HEK293T (cell line): ENCODE measurements around the gene LRRC8B.
A peak's percentile ranks its signal among the peaks of the same experiment; 100 is the strongest.

Experiments used
- CTCF ChIA-PET: fragments of 350-600 bp; formaldehyde crosslinking; extraction: SDS; loops from one replicate; lab custom pipeline; 2021; ENCODE audit warnings: antibody characterized with exemption, inconsistent platforms; lab: Yijun Ruan, JAX
- POLR2A ChIA-PET: fragments of 350-600 bp; formaldehyde crosslinking; extraction: SDS; loops from one replicate; lab custom pipeline; 2020; ENCODE audit warnings: antibody characterized with exemption, inconsistent platforms; lab: Yijun Ruan, JAX
- DNase-seq: peaks from one replicate; pipeline ENCODE4 v3.0.0; 2012; ENCODE audit warnings: mixed read lengths; ENCODE audit errors: extremely low spot score
- ARNT ChIP-seq: fragments of 450-650 bp; IDR thresholded peaks from 2 replicates; pipeline ENCODE4 v1.6.1; 2017; ENCODE audit warnings: mild to moderate bottlenecking
- BHLHE40 ChIP-seq: fragments of 450-650 bp; IDR thresholded peaks from 2 replicates; pipeline ENCODE4 v1.6.1; 2016; ENCODE audit warnings: mild to moderate bottlenecking, moderate library complexity, borderline replicate concordance
- CTBP1 ChIP-seq: fragments of 450-650 bp; IDR thresholded peaks from 2 replicates; pipeline ENCODE4 v1.6.1; 2016; ENCODE audit warnings: borderline replicate concordance
- ELF4 ChIP-seq: fragments of 450-650 bp; IDR thresholded peaks from 2 replicates; pipeline ENCODE4 v1.6.1; 2017; ENCODE audit warnings: antibody characterized with exemption
- FOXA1 ChIP-seq: fragments of 450-650 bp; IDR thresholded peaks from 2 replicates; pipeline ENCODE4 v1.6.1; 2016; ENCODE audit warnings: mild to moderate bottlenecking
- FOXK2 ChIP-seq: fragments of 450-650 bp; IDR thresholded peaks from 2 replicates; pipeline ENCODE4 v1.6.1; 2016; ENCODE audit warnings: mild to moderate bottlenecking
- FOXM1 ChIP-seq: fragments of 450-650 bp; IDR thresholded peaks from 2 replicates; pipeline ENCODE4 v1.6.1; 2017; ENCODE audit warnings: mild to moderate bottlenecking, borderline replicate concordance
- HDGF ChIP-seq: fragments of 450-650 bp; IDR thresholded peaks from 2 replicates; pipeline ENCODE4 v1.6.1; 2017; ENCODE audit warnings: antibody characterized with exemption, borderline replicate concordance
- L3MBTL2 ChIP-seq: fragments of 450-650 bp; conservative IDR thresholded peaks from 2 replicates; pipeline ENCODE4 v1.6.1; 2016; ENCODE audit warnings: mild to moderate bottlenecking
- LEF1 ChIP-seq: fragments of 450-650 bp; IDR thresholded peaks from 2 replicates; pipeline ENCODE4 v1.6.1; 2017; ENCODE audit warnings: mild to moderate bottlenecking, borderline replicate concordance
- NFRKB ChIP-seq: fragments of 450-650 bp; IDR thresholded peaks from 2 replicates; pipeline ENCODE4 v1.6.1; 2016; ENCODE audit warnings: mild to moderate bottlenecking, moderate library complexity
- SP1 ChIP-seq: fragments of 450-650 bp; IDR thresholded peaks from 2 replicates; pipeline ENCODE4 v1.6.1; 2017
- SUZ12 ChIP-seq: fragments of 450-650 bp; IDR thresholded peaks from 2 replicates; pipeline ENCODE4 v1.6.1; 2016; ENCODE audit warnings: mild to moderate bottlenecking
- TARDBP ChIP-seq: fragments of 450-650 bp; IDR thresholded peaks from 2 replicates; pipeline ENCODE4 v1.6.1; 2016
- ZNF384 ChIP-seq: fragments of 450-650 bp; IDR thresholded peaks from 2 replicates; pipeline ENCODE4 v1.6.1; 2016
- TF ChIP-seq, protein P1 (sequence below): fragments of 450-650 bp; IDR thresholded peaks from 2 replicates; pipeline ENCODE4 v1.6.1; 2016

Gene LRRC8B

DNA sequence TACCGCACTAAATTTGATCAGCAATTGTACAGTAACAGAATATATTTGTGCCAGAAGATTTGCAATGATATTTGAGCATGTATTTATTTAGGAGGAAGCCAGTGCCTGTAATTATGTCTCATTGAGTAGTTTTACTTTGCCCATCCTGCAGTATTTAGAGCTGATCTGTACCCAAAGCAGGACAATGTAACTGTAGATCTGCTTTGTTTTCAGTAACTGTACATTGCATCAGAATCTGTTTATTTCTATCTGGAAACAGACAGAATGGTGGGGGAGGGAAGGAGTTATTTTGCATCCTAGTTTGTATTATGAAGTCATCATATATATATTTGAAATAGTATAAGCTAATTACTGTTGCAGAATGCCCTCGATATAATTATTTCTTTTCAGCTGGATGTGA, 72.1 kb downstream of the LRRC8B start:
- CTCF ChIA-PET = interaction anchor here (1.1 to 1.2 kb wide), 2 partner anchors 9 to 112 kb away, joined by 3 to 4 read pairs; no protein-coding TSS in a partner anchor
- POLR2A ChIA-PET = no interaction called here
- no peak for DNase-seq
- TF ChIP-seq CTBP1 (no peak), BHLHE40 (no peak), ZNF384 (no peak), NFRKB (no peak), FOXK2 (no peak), LEF1 (no peak), ARNT (no peak), L3MBTL2 (no peak)
- TF ChIP-seq, protein P1, sequence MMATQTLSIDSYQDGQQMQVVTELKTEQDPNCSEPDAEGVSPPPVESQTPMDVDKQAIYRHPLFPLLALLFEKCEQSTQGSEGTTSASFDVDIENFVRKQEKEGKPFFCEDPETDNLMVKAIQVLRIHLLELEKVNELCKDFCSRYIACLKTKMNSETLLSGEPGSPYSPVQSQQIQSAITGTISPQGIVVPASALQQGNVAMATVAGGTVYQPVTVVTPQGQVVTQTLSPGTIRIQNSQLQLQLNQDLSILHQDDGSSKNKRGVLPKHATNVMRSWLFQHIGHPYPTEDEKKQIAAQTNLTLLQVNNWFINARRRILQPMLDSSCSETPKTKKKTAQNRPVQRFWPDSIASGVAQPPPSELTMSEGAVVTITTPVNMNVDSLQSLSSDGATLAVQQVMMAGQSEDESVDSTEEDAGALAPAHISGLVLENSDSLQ = no peak

- TF ChIP-seq SP1 (no peak), L3MBTL2 (no peak), LEF1 (no peak), CTBP1 (no peak), BHLHE40 (no peak), TARDBP (no peak), FOXK2 (no peak), SUZ12 (no peak)
- ChIA-PET POLR2A (no interaction called here), CTCF (interaction anchor here (0.6 to 1.3 kb wide), 5 partner anchors 18 to 380 kb away, joined by 3 to 4 read pairs (median 3); no protein-coding TSS in a partner anchor)
- DNase-seq = peak; percentile 53
These were observed 74.1 kb downstream of the LRRC8B start for GRCh38 chr1:89598450-89599331.

GRCh38 chr1:89599332-89599630, 74.7 kb downstream of the LRRC8B start:
- CTCF ChIA-PET = interaction anchor here (0.6 to 1.3 kb wide), 4 partner anchors 18 to 379 kb away, joined by 3 to 4 read pairs (median 4); no protein-coding TSS in a partner anchor
- POLR2A ChIA-PET = no interaction called here
- no peak for DNase-seq
- no peak for TF ChIP-seq ZNF384
- TF ChIP-seq LEF1 = no peak
- no peak for TF ChIP-seq FOXK2
- no peak for TF ChIP-seq SP1
- TF ChIP-seq FOXA1 = no peak
- no peak for TF ChIP-seq TARDBP
- no peak for TF ChIP-seq NFRKB
- no peak for TF ChIP-seq SUZ12
- TF ChIP-seq, protein P1 = no peak
- TF ChIP-seq BHLHE40 = no peak
- TF ChIP-seq HDGF = no peak
- no peak for TF ChIP-seq ELF4
- no peak for TF ChIP-seq FOXM1
- TF ChIP-seq L3MBTL2 = no peak
- TF ChIP-seq CTBP1 = no peak
- no peak for TF ChIP-seq ARNT

DNA sequence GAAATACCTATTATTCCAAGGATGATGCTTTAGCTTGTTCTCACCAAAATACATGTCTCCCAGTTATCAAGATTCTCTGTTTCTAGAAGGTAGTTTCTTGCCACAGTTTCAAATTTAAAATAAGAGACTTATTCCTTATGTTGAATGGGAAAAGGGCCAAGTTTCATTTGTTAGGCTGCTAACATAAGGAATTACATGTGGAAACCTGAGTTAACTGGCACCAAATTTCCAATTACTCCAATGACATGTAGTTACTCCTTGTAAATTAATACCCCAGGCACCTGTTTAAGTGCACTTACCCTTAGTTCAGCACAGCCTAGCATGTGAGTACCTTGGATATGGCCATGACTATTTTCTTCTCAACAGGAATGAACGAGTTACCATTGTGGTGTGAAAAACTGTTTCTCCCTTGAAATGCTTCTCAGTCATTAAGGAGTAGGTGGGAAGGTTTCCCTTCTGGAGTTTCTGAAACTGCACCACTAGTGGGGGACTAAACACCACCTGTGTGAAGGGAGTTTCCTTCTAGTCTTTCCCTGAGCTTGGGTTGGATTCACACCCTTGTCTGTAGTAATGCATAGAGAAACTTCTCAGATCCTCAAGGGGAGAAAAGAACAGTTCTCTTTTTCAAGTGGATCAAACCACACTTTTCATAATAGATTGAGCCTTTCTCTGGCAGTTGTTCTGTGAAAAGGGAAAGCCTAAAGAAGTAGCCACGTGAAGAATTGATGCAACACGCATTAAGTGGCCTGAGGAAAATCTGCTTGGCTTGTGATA, 76.0 kb downstream of the LRRC8B start:
- CTCF ChIA-PET = interaction anchor here (0.6 kb wide), 1 partner anchor 19 kb away, joined by 7 read pairs; no protein-coding TSS in a partner anchor
- DNase-seq = no peak
- POLR2A ChIA-PET = no interaction called here
- TF ChIP-seq SUZ12 (no peak), ARNT (no peak), FOXA1 (no peak), NFRKB (no peak), BHLHE40 (no peak), HDGF (no peak), FOXK2 (no peak), TARDBP (no peak), LEF1 (no peak)

GRCh38 chr1:89602871-89603404, 78.3 kb downstream of the LRRC8B start:
- TF ChIP-seq, protein P1 = no peak
- TF ChIP-seq FOXK2 (no peak), SP1 (no peak), NFRKB (no peak), BHLHE40 (no peak), FOXA1 (no peak), FOXM1 (no peak), LEF1 (no peak), L3MBTL2 (no peak), CTBP1 (no peak), TARDBP (no peak), SUZ12 (no peak), ELF4 (no peak)
- ChIA-PET POLR2A (no interaction called here), CTCF (interaction anchor here (0.6 to 1.3 kb wide), 2 partner anchors 36 to 219 kb away, joined by 3 to 4 read pairs; no protein-coding TSS in a partner anchor)
- DNase-seq = no peak
